DMS 273 (cell line): ENCODE results near the gene ST8SIA1.
"Not testable (repeated sequence)": the region's sequence is repeated elsewhere in the genome, so short reads cannot be mapped to it uniquely, and the experiment has no call there.

Experiments
- DNase-seq: peaks from one replicate; lab custom pipeline; 2025; ENCODE audit not compliant: unreplicated experiment; lab: John Stamatoyannopoulos, UW

The ST8SIA1 gene

GRCh38 chr12:22180705-22181104 is 153.8 kb downstream of the ST8SIA1 start:
- DNase-seq: no peak

GRCh38 chr12:22173177-22173576 is 161.3 kb downstream of the ST8SIA1 start:
- no peak for DNase-seq

- no peak for DNase-seq
Observed at GRCh38 chr12:22172501-22172900, 162.0 kb downstream of the ST8SIA1 start.

- DNase-seq: no peak
Observed at GRCh38 chr12:22169376-22169775, 165.1 kb downstream of the ST8SIA1 start.

- DNase-seq: no peak
Observed at GRCh38 chr12:22164139-22164538, 170.4 kb downstream of the ST8SIA1 start.

GRCh38 chr12:22163594-22163993 is 170.9 kb downstream of the ST8SIA1 start:
- DNase-seq: no peak

- no peak for DNase-seq
Observed at GRCh38 chr12:22160396-22161003, 174.0 kb downstream of the ST8SIA1 start.

GRCh38 chr12:22149286-22149685 is 185.2 kb downstream of the ST8SIA1 start:
- DNase-seq: not testable (repeated sequence)

GRCh38 chr12:22146686-22147085 is 187.8 kb downstream of the ST8SIA1 start:
- not testable (repeated sequence) for DNase-seq
